WTC11 (cell line): ENCODE results near the gene SPOCK1.
"Not testable (repeated sequence)": the region's sequence is repeated elsewhere in the genome, so short reads cannot be mapped to it uniquely, and the experiment has no call there.

Experiments used
- CTCF ChIP-seq: fragments of 200-600 bp; IDR thresholded peaks from 2 replicates; pipeline ENCODE4 v1.8.0; 2022; ENCODE audit warnings: antibody characterized with exemption
- NFYB ChIP-seq: sonication (generic); formaldehyde crosslinking; conservative IDR thresholded peaks from 2 replicates; pipeline ENCODE4 v1.8.0; 2022; ENCODE audit warnings: low read depth, missing genetic modification reagents
- STAT6 ChIP-seq: sonication (generic); formaldehyde crosslinking; conservative IDR thresholded peaks from 2 replicates; pipeline ENCODE4 v1.8.1; 2023; ENCODE audit warnings: mild to moderate bottlenecking, low read depth, missing genetic modification reagents, moderate library complexity
- ZBTB43 ChIP-seq: sonication (generic); formaldehyde crosslinking; IDR thresholded peaks from 2 replicates; pipeline ENCODE4 v1.8.1; 2023; ENCODE audit warnings: mild to moderate bottlenecking, missing genetic modification reagents

DNA sequence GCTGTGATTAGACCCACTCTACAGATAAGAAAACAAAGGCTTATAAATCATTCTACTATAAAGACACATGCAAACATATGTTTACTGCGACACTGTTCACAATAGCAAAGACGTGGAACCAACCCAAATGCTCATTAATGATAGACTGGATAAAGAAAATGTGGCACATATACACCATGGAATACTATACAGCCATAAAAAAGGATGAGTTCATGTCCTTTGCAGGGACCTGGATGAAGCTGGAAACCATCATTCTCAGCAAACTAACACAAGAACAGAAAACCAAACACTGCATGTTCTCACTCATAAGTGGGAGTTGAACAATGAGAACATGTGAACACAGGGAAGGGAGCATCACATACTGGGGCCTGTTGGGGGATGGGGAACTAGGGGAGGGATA is 240.0 kb downstream of the SPOCK1 start:
- TF ChIP-seq STAT6 (CRISPR knock-in tag); CTCF; ZBTB43; NFYB (CRISPR knock-in tag): not testable (repeated sequence)
